K562 (cell line): ENCODE data around the gene ANKDD1A. TPM values are rescaled to one million over a fixed set of nuclear protein-coding genes. Genes with fewer than 3 reads are reported as not detected.
A peak's percentile ranks its signal among the peaks of the same experiment; 100 is the strongest.

Experiments
- ATAC-seq: fragments of 200-7000 bp; cut with Tn5 transposase; 3 replicates; pipeline ENCODE4 v1.9.1; 2020; ENCODE audit warnings: moderate library complexity
- BruUV-seq: library from RNA; stranded (reverse); fragments of 400-500 nt; replicated peaks from 2 replicates; lab custom pipeline; 2021; lab: Mats Ljungman, UMichigan
- CTCF ChIA-PET: fragments of 300-600 bp; formaldehyde crosslinking; extraction: SDS; loops from one replicate; lab custom pipeline; 2021; ENCODE audit warnings: low intra/inter-chr PET ratio; lab: Yijun Ruan, JAX
- POLR2A ChIA-PET: fragments of 300-600, 350-650 bp; sonication (Branson Sonifier 250); formaldehyde crosslinking; extraction: SDS; loops from one replicate; lab custom pipeline; 2021; ENCODE audit warnings: antibody characterized with exemption, inconsistent platforms; lab: Yijun Ruan, JAX
- DNase-seq, 4 experiments: peaks; one replicate each; pipeline versions ENCODE4 v3.0.0 to v3.0.0-alpha.2; 2011 to 2018; ENCODE audit warnings: low spot score in 3 of 4, mixed read lengths in 3 of 4; ENCODE audit errors: extremely low read depth in 1 of 4
- FAIRE-seq: peaks from 2 replicates; lab custom pipeline; 2011; peaks lifted over from hg19 to GRCh38; lab: Jason Lieb, UNC
- H2AFZ ChIP-seq: 2 replicates; pipeline ENCODE4 v1.6.0; 2011; ENCODE audit warnings: low read depth, low read length, control low read depth, inconsistent platforms
- H3K27ac ChIP-seq: fragments of 200-600 bp; 3 replicates; pipeline ENCODE4 v1.8.0; 2011; ENCODE audit warnings: low read depth, mild to moderate bottlenecking, control low read depth, inconsistent platforms, low read length, moderate library complexity, mixed read lengths; ENCODE audit errors: extremely low read depth
- H3K27me3 ChIP-seq, 2 experiments: fragments of 300-600 bp in 1 of 2; 2 replicates in 1 of 2; 3 replicates in 1 of 2; pipeline versions ENCODE4 v1.6.0 to v1.8.0; 2011; ENCODE audit warnings: inconsistent platforms in 2 of 2, low read length in 2 of 2, mild to moderate bottlenecking in 1 of 2, mixed read lengths in 1 of 2, moderate library complexity in 1 of 2; ENCODE audit not compliant: control insufficient read depth in 2 of 2, insufficient read depth in 2 of 2
- H3K36me3 ChIP-seq: fragments of 300-600 bp; 3 replicates; pipeline ENCODE4 v1.8.0; 2011; ENCODE audit warnings: mild to moderate bottlenecking, low read length, inconsistent platforms; ENCODE audit not compliant: control insufficient read depth, insufficient read depth
- H3K4me1 ChIP-seq, 2 experiments: fragments of 200-600 bp in 1 of 2; replicated peaks in 1 of 2; 2 replicates in 1 of 2; 3 replicates in 1 of 2; pipeline versions ENCODE4 v1.5.1 to v1.8.0; 2011; ENCODE audit warnings: inconsistent platforms in 2 of 2, low read length in 2 of 2, mild to moderate bottlenecking in 1 of 2, mixed read lengths in 1 of 2, moderate library complexity in 1 of 2; ENCODE audit not compliant: control insufficient read depth in 2 of 2, insufficient read depth in 2 of 2
- H3K4me2 ChIP-seq: 2 replicates; pipeline ENCODE4 v1.6.1; 2011; ENCODE audit warnings: low read length, control low read depth, inconsistent platforms, mixed read lengths; ENCODE audit not compliant: insufficient read depth
- H3K4me3 ChIP-seq: fragments of 200-600 bp; sonication (generic), shearing (Covaris generic); 2 replicates; pipeline ENCODE4 v1.5.1; 2016; ENCODE audit warnings: control low read depth, inconsistent platforms
- H3K79me2 ChIP-seq: fragments of 200-600 bp; 3 replicates; pipeline ENCODE4 v1.8.0; 2011; ENCODE audit warnings: low read length, inconsistent platforms; ENCODE audit not compliant: control insufficient read depth, insufficient read depth
- H3K9ac ChIP-seq, 2 experiments: 2 replicates each; pipeline versions ENCODE4 v1.6.0 to v1.6.1; 2011; ENCODE audit warnings: low read depth in 2 of 2, low read length in 2 of 2, control low read depth in 1 of 2, inconsistent platforms in 1 of 2, mild to moderate bottlenecking in 1 of 2, mixed read lengths in 1 of 2; ENCODE audit not compliant: insufficient read depth in 1 of 2
- H3K9me1 ChIP-seq: one replicate; pipeline ENCODE4 v1.6.0; 2011; ENCODE audit warnings: inconsistent platforms, mild to moderate bottlenecking, low read length, moderate library complexity; ENCODE audit not compliant: control insufficient read depth, insufficient read depth
- H3K9me3 ChIP-seq: replicated peaks from 2 replicates; pipeline ENCODE4 v1.5.1; 2011; ENCODE audit warnings: low read depth, low read length, inconsistent platforms; ENCODE audit not compliant: control insufficient read depth, insufficient read depth
- H4K20me1 ChIP-seq: replicated peaks from 2 replicates; pipeline ENCODE4 v1.6.1; 2011; ENCODE audit warnings: low read length, inconsistent platforms, mixed read lengths; ENCODE audit not compliant: control insufficient read depth, insufficient read depth
- BHLHE40 ChIP-seq: IDR thresholded peaks from 2 replicates; pipeline ENCODE4 v1.6.1; 2011; ENCODE audit warnings: low read length, improper control_type of control experiment
- CTBP1 ChIP-seq: fragments of 450-650 bp; IDR thresholded peaks from 2 replicates; pipeline ENCODE4 v1.6.1; 2016; ENCODE audit warnings: borderline replicate concordance
- ETV5 ChIP-seq: sonication (generic); formaldehyde crosslinking; IDR thresholded peaks from 2 replicates; pipeline ENCODE4 v1.4.0; 2020; ENCODE audit warnings: low read depth, mild to moderate bottlenecking, missing genetic modification reagents
- FOSL1 ChIP-seq: fragments of 200-800 bp; sonication (Bioruptor generic); conservative IDR thresholded peaks from 2 replicates; pipeline ENCODE4 v1.6.1; 2016; ENCODE audit warnings: missing genetic modification characterization, missing compliant biosample characterization
- HDAC6 ChIP-seq: IDR thresholded peaks from 2 replicates; pipeline ENCODE4 v1.6.1; 2012; ENCODE audit warnings: low read depth, mild to moderate bottlenecking, control low read depth, inconsistent platforms, low read length, moderate library complexity
- JUN ChIP-seq, 2 experiments: sonication (generic) in 1 of 2; formaldehyde crosslinking in 1 of 2; IDR thresholded peaks; 2 replicates each; pipeline versions ENCODE4 v1.6.1 to v1.8.0; 2012 to 2022; ENCODE audit warnings: borderline replicate concordance in 2 of 2, mild to moderate bottlenecking in 2 of 2, improper control_type of control experiment in 1 of 2, low read depth in 1 of 2, low read length in 1 of 2, missing genetic modification reagents in 1 of 2
- NFIC ChIP-seq: fragments of 450-650 bp; IDR thresholded peaks from 2 replicates; pipeline ENCODE4 v1.6.1; 2017; ENCODE audit warnings: mild to moderate bottlenecking, inconsistent platforms
- NFIX ChIP-seq: fragments of 250-450 bp; sonication (Bioruptor Pico); IDR thresholded peaks from 2 replicates; pipeline ENCODE4 v1.4.0; 2020; ENCODE audit warnings: low read depth, mild to moderate bottlenecking, moderate library complexity
- NR2C2 ChIP-seq, 2 experiments: fragments of 200-800 bp in 1 of 2; sonication (Bioruptor generic) in 1 of 2; sonication (generic) in 1 of 2; formaldehyde crosslinking in 1 of 2; IDR thresholded peaks; 2 replicates each; pipeline versions ENCODE4 v1.6.1 to v1.8.0; 2016 to 2022; ENCODE audit warnings: mild to moderate bottlenecking in 1 of 2, missing compliant biosample characterization in 1 of 2, missing genetic modification characterization in 1 of 2, missing genetic modification reagents in 1 of 2
- TEAD4 ChIP-seq, 2 experiments: sonication (generic) in 1 of 2; formaldehyde crosslinking in 1 of 2; IDR thresholded peaks; 2 replicates each; pipeline versions ENCODE4 v1.6.1 to v1.8.0; 2012 to 2022; ENCODE audit warnings: borderline replicate concordance in 1 of 2, inconsistent platforms in 1 of 2, low read length in 1 of 2, mild to moderate bottlenecking in 1 of 2, missing genetic modification reagents in 1 of 2
- WGBS: fragments of 100-300 bp; shearing (Covaris generic); methylation state at CpG from one replicate; pipeline ENCODE4 v1.1.6; 2016; ENCODE audit warnings: low coverage, mixed read lengths; ENCODE audit not compliant: insufficient coverage; ENCODE audit errors: missing lambda C conversion rate; 5-methylcytosine and 5-hydroxymethylcytosine counted together
- in situ Hi-C: fragments of 300-500 bp; cut with MboI; formaldehyde crosslinking; loops from 4 replicates; pipeline ENCODE4 v1.15.0; 2018; ENCODE audit warnings: inconsistent platforms, mixed read lengths
- intact Hi-C: fragments of 100-400 bp; cut with micrococcal nuclease; formaldehyde crosslinking; loops from 2 replicates; pipeline ENCODE4 v1.14.2; 2022
- polyA plus RNA-seq, 8 experiments: library from polyadenylated mRNA; depleted of rRNA in 4 of 8; stranded (reverse) in 5 of 8; unstranded in 3 of 8; fragments of >200 nt; fragmentation: Nextera tagmentation in 2 of 8; fragmentation: Illumina TruSeq in 1 of 8; extraction: Ambion mirVana in 2 of 8; extraction: Trizol in 1 of 8; gene quantifications; 2 replicates each; pipeline versions ENCODE4 v1.2.1 to v1.2.3, GENCODE V29; 2011 to 2014; ENCODE audit warnings: inconsistent platforms in 1 of 8, missing spikeins in 1 of 8
- total RNA-seq, 7 experiments: library from RNA; depleted of rRNA in 6 of 7; stranded (reverse); fragments of >200 nt in 6 of 7; fragmentation: Illumina TruSeq in 2 of 7; extraction: Trizol in 2 of 7; gene quantifications; 2 replicates each; pipeline versions ENCODE4 v1.2.1 to v1.2.3, GENCODE V29; 2011 to 2021; ENCODE audit warnings: low replicate concordance in 1 of 7

The ANKDD1A gene
- total and polyA plus RNA-seq, 9 of the 15 experiments (the other 6 are each of a cell fraction or from before 2014, with no cell fraction given) = 0.08 to 0.80 (median 0.43) TPM

- no peak overlapping the region for H2AFZ ChIP-seq
- WGBS = 3% methylated on average over 7 of the region's 10 CpGs
- in situ Hi-C loops = no loop called here
- H3K4me1 ChIP-seq = peaks cover 0 to 8% of the 10 kb centered on the region in 2 experiments; a peak in 2 of 5 replicates
- no peaks in the 10 kb centered on the region for H3K36me3 ChIP-seq
- peak overlapping the region in 1 of 2 experiments; percentile 21; a peak in 1 of 4 replicates for H3K9ac ChIP-seq
- ChIA-PET POLR2A (interaction anchor here (0.6 to 1.7 kb wide), 3 partner anchors 10 to 1611 kb away, joined by 3 to 7 read pairs (median 4); no protein-coding TSS in a partner anchor), CTCF (no interaction called here)
- H3K9me3 ChIP-seq = no peaks in the 10 kb centered on the region
- no peaks in the 10 kb centered on the region for H4K20me1 ChIP-seq
- H3K79me2 ChIP-seq = no peaks in the 10 kb centered on the region
- no peak; the same call in 2 of the 3 replicates for ATAC-seq
- H3K4me3 ChIP-seq = no peak overlapping the region
- no peak for TF ChIP-seq ETV5
- TF ChIP-seq NFIX = peak; percentile 44
- TF ChIP-seq HDAC6 = no peak
- peak; percentile 51 for TF ChIP-seq BHLHE40
- TF ChIP-seq NFIC = peak; percentile 92
- peak; percentile 45; the same call in 1 of the 2 replicates for TF ChIP-seq JUN (IDR thresholded peaks at IDR 0.05; ENCODE audit: borderline replicate concordance, low read depth, low read length)
- TF ChIP-seq JUN (CRISPR knock-in tag; IDR thresholded peaks at IDR 0.05; ENCODE audit: borderline replicate concordance) = no peak
- no peak for TF ChIP-seq NR2C2 (CRISPR knock-in tag; IDR thresholded peaks at IDR 0.05)
- peak; percentile 40; the same call in 1 of the 2 replicates for TF ChIP-seq NR2C2 (tag; IDR thresholded peaks at IDR 0.05)
- no peak for TF ChIP-seq TEAD4 (IDR thresholded peaks at IDR 0.05; ENCODE audit: low read length)
- no peak for TF ChIP-seq TEAD4 (CRISPR knock-in tag; IDR thresholded peaks at IDR 0.05; ENCODE audit: borderline replicate concordance)
- peak; percentile 37 for TF ChIP-seq FOSL1
- TF ChIP-seq CTBP1 = 0 out of 2 replicates have a peak, but pooled peaks have one; percentile 14
- intact Hi-C loops = no loop called here
- FAIRE-seq = no peak
- no peaks in the 10 kb centered on the region for H3K9me1 ChIP-seq
- no peak for DNase-seq
- H3K4me2 ChIP-seq = no peak overlapping the region
- no peak overlapping the region for H3K27ac ChIP-seq
- BruUV-seq = no TSS peak
- H3K27me3 ChIP-seq = peaks cover 2 to 6% of the 10 kb centered on the region in 2 experiments; a peak in 2 of 5 replicates
Measured at GRCh38 chr15:64883997-64884511, 27.6 kb upstream of the ANKDD1A start.
